Activated T-cell treated with anti-CD3 and anti-CD28 coated beads, Interleukin-2, amount 50 U/mL, for 72 hours (primary cell): ENCODE data around the gene SASH1. TPM values are rescaled to one million over a fixed set of nuclear protein-coding genes. Genes with fewer than 3 reads are reported as not detected.

Experiments used
- ATAC-seq, 2 donors: fragments of 150-1000 bp; cut with Tn5 transposase; replicated peaks in 1 of 2; 2 replicates each; pipeline ENCODE4 v1.10.0; 2021; ENCODE audit warnings: moderate library complexity in 2 of 2, mild to moderate bottlenecking in 1 of 2
- DNase-seq, 2 donors: peaks; one replicate each; pipeline ENCODE4 v3.0.0; 2021 to 2022; ENCODE audit warnings: mixed read lengths in 1 of 2
- H3K27ac Mint-ChIP-seq: one replicate; pipeline ENCODE4 v1.8.0; 2022; ENCODE audit warnings: mild to moderate bottlenecking, moderate library complexity, mixed read lengths
- H3K27me3 Mint-ChIP-seq: one replicate; pipeline ENCODE4 v1.8.0; 2022; ENCODE audit warnings: low read depth, mixed read lengths
- H3K36me3 Mint-ChIP-seq, 2 donors: one replicate each; pipeline ENCODE4 v1.8.0; 2022; ENCODE audit warnings: mixed read lengths in 2 of 2, mild to moderate bottlenecking in 1 of 2; ENCODE audit not compliant: insufficient read depth in 2 of 2
- H3K4me1 Mint-ChIP-seq: one replicate; pipeline ENCODE4 v1.8.0; 2022; ENCODE audit warnings: low read depth, mixed read lengths
- H3K4me3 Mint-ChIP-seq, 2 donors: one replicate each; pipeline ENCODE4 v1.8.0; 2022; ENCODE audit warnings: mild to moderate bottlenecking in 2 of 2, mixed read lengths in 2 of 2, moderate library complexity in 2 of 2
- H3K9me3 Mint-ChIP-seq, 2 donors: one replicate each; pipeline ENCODE4 v1.8.0; 2022; ENCODE audit warnings: mixed read lengths in 2 of 2
- total RNA-seq, 2 donors: library from RNA; stranded (reverse); gene quantifications; one replicate each; pipeline ENCODE4 v1.2.3, GENCODE V29; 2022

SASH1 gene
- total RNA-seq, 2 donors from 2014 or later: 0.91 to 3.5 TPM

- no peaks in the 10 kb centered on the region for H3K36me3 Mint-ChIP-seq
- H3K9me3 Mint-ChIP-seq: no peaks in the 10 kb centered on the region
- peaks cover 13% of the 10 kb centered on the region for H3K27me3 Mint-ChIP-seq
- DNase-seq (no peak), ATAC-seq (no peak)
- H3K27ac Mint-ChIP-seq: no peak overlapping the region
- H3K4me3 Mint-ChIP-seq: no peak overlapping the region
- no peaks in the 10 kb centered on the region for H3K4me1 Mint-ChIP-seq
Measured at GRCh38 chr6:148516217-148516616, 173.6 kb downstream of the SASH1 start.

DNA sequence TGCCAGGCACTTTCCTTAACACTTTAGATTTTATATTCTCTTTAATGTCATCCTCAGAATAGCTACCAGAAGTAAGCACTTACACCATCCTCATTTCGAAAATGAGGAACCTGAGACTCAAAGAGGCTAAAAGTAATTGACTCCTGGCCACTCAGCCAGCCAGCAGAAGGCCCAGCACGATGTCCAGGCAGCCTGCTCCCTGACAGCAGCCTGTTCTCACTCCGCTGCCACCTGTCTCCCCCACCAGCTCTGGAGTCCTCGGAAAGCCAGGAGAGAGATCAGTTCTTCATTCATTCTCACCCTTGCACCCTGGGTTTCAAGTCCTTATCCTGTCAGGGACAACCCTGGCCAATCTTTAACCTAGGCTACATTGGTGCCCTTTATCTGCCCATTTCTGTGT is 174.0 kb downstream of the SASH1 start:
- ATAC-seq: no peak
- no peak overlapping the region for H3K27ac Mint-ChIP-seq
- no peaks in the 10 kb centered on the region for H3K9me3 Mint-ChIP-seq
- DNase-seq: no peak
- H3K4me1 Mint-ChIP-seq: no peaks in the 10 kb centered on the region
- H3K27me3 Mint-ChIP-seq: peaks cover 13% of the 10 kb centered on the region
- no peak overlapping the region for H3K4me3 Mint-ChIP-seq
- no peaks in the 10 kb centered on the region for H3K36me3 Mint-ChIP-seq

- no peaks in the 10 kb centered on the region for H3K36me3 Mint-ChIP-seq
- H3K9me3 Mint-ChIP-seq: no peaks in the 10 kb centered on the region
- peaks cover 13% of the 10 kb centered on the region for H3K27me3 Mint-ChIP-seq
- DNase-seq (no peak), ATAC-seq (no peak)
- H3K4me1 Mint-ChIP-seq: no peaks in the 10 kb centered on the region
- no peak overlapping the region for H3K27ac Mint-ChIP-seq
- H3K4me3 Mint-ChIP-seq: no peak overlapping the region
Measured at GRCh38 chr6:148517470-148517869, 174.8 kb downstream of the SASH1 start.

- no peak for ATAC-seq
- Mint-ChIP-seq H3K4me1 (no peaks in the 10 kb centered on the region), H3K36me3 (no peaks in the 10 kb centered on the region), H3K27ac (no peak overlapping the region), H3K9me3 (no peaks in the 10 kb centered on the region), H3K27me3 (peaks cover 6% of the 10 kb centered on the region), H3K4me3 (no peak overlapping the region)
- DNase-seq: no peak
Measured at GRCh38 chr6:148518511-148519156, 176.0 kb downstream of the SASH1 start.

DNA sequence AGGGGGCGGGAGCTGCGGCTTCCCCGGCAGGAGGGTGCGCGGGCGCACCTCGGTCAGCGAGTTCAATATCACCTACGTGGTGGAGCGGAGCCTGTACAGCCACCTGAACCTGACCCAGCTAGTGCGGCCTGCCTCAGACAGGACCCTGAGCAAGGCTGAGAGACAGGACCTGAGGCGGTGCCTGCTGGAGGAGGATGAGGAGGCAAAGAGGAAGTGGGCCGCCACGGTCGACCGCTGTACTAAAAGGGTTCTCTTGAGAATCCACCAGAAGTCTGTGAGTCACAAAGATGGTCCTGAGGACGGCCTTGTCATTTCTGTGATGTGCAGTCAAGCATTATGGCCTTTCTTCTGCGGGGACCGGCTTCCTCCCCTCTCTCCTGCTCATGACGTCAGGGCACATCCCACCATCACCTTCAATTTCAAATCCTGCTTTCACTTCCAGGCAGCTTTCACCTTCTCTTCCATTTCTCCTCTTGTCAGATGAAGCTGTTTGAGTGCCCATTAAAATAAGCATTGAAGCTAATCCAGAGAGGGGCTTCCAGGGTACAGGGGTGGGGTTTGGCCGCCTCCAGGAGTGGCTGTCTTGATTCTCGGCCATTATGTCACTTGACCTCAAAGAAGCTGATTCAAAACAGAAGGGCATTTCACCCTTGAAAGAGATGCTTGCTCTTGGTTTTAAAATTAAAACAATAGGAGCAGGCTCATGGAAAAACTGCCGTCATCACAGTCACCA is 177.6 kb downstream of the SASH1 start:
- Mint-ChIP-seq H3K27ac (no peak overlapping the region), H3K9me3 (no peaks in the 10 kb centered on the region), H3K4me3 (no peak overlapping the region), H3K4me1 (peaks cover 7% of the 10 kb centered on the region), H3K36me3 (no peaks in the 10 kb centered on the region), H3K27me3 (no peaks in the 10 kb centered on the region)
- ATAC-seq (no peak), DNase-seq (no peak)

DNA sequence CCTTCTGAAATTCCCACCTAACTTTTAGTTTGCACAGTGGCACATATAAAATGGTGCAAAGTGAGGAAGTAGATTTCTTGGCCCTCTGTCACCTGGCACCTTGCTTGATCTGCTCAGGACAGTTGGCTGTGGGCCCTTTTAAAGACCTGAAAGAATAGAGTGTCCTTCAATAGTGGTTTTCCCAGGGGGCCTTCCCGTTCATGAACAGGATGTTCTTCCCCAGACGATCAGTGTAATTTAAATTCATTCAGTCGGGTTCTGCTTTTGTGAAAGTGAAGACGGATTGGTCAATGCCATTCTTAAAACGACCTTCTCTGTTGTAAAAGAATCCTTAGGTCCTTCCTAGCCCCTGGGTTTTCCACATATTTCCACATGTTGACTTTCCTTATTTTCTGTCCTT is 178.5 kb downstream of the SASH1 start:
- peaks cover 11% of the 10 kb centered on the region for H3K4me1 Mint-ChIP-seq
- DNase-seq (no peak), ATAC-seq (no peak)
- no peaks in the 10 kb centered on the region for H3K36me3 Mint-ChIP-seq
- H3K4me3 Mint-ChIP-seq: peak overlapping the region in 1 of 2 donors; percentile 79
- no peaks in the 10 kb centered on the region for H3K27me3 Mint-ChIP-seq
- no peaks in the 10 kb centered on the region for H3K9me3 Mint-ChIP-seq
- peak overlapping the region; percentile 86 for H3K27ac Mint-ChIP-seq

DNA sequence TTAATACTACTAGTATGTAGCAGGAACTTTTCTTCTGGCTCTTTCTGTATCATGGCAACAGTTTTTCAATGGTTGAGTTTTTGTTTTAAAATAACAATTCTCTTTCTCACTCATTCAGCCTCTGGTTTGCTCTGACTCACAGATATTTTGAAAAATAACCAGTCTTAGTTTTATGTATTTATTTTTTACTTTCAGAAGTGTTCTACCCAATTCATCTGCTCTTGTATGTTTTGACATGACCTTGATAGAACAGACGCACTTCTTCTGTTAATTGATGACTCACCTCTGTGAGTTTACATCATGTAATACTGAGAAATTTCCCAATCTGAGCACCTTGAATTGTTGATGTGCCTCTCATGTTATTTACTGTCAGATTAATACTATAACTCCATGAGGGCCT is 178.9 kb downstream of the SASH1 start:
- DNase-seq (no peak), ATAC-seq (peak; percentile 39 to 43)
- Mint-ChIP-seq H3K4me3 (peak overlapping the region in 1 of 2 donors; percentile 79), H3K27ac (peak overlapping the region; percentile 86), H3K9me3 (no peaks in the 10 kb centered on the region), H3K36me3 (no peaks in the 10 kb centered on the region), H3K27me3 (no peaks in the 10 kb centered on the region), H3K4me1 (peaks cover 11% of the 10 kb centered on the region)

GRCh38 chr6:148523048-148523447 is 180.4 kb downstream of the SASH1 start:
- Mint-ChIP-seq H3K9me3 (no peaks in the 10 kb centered on the region), H3K27me3 (no peaks in the 10 kb centered on the region), H3K4me3 (no peak overlapping the region), H3K36me3 (no peaks in the 10 kb centered on the region), H3K27ac (no peak overlapping the region), H3K4me1 (peaks cover 11% of the 10 kb centered on the region)
- ATAC-seq (no peak), DNase-seq (no peak)

- Mint-ChIP-seq H3K4me3 (no peak overlapping the region), H3K27me3 (no peaks in the 10 kb centered on the region), H3K27ac (no peak overlapping the region), H3K36me3 (no peaks in the 10 kb centered on the region), H3K9me3 (no peaks in the 10 kb centered on the region), H3K4me1 (peaks cover 11% of the 10 kb centered on the region)
- no peak for DNase-seq
- no peak for ATAC-seq
Measured at GRCh38 chr6:148523551-148523950, 180.9 kb downstream of the SASH1 start.

GRCh38 chr6:148524471-148524882 is 181.8 kb downstream of the SASH1 start:
- peaks cover 11% of the 10 kb centered on the region for H3K4me1 Mint-ChIP-seq
- ATAC-seq (peak; percentile 54 to 55), DNase-seq (peak in 1 of 2 donors; percentile 14)
- peak overlapping the region; percentile 91 for H3K27ac Mint-ChIP-seq
- H3K4me3 Mint-ChIP-seq: peak overlapping the region in 1 of 2 donors; percentile 72
- no peaks in the 10 kb centered on the region for H3K27me3 Mint-ChIP-seq
- no peaks in the 10 kb centered on the region for H3K9me3 Mint-ChIP-seq
- H3K36me3 Mint-ChIP-seq: no peaks in the 10 kb centered on the region

GRCh38 chr6:148524976-148525375 is 182.3 kb downstream of the SASH1 start:
- DNase-seq (peak; percentile 7 to 42), ATAC-seq (peak; percentile 62 to 74)
- H3K4me1 Mint-ChIP-seq: peaks cover 11% of the 10 kb centered on the region
- no peaks in the 10 kb centered on the region for H3K36me3 Mint-ChIP-seq
- peak overlapping the region; percentile 17 to 72 for H3K4me3 Mint-ChIP-seq
- H3K9me3 Mint-ChIP-seq: no peaks in the 10 kb centered on the region
- H3K27me3 Mint-ChIP-seq: no peaks in the 10 kb centered on the region
- peak overlapping the region; percentile 91 for H3K27ac Mint-ChIP-seq

DNA sequence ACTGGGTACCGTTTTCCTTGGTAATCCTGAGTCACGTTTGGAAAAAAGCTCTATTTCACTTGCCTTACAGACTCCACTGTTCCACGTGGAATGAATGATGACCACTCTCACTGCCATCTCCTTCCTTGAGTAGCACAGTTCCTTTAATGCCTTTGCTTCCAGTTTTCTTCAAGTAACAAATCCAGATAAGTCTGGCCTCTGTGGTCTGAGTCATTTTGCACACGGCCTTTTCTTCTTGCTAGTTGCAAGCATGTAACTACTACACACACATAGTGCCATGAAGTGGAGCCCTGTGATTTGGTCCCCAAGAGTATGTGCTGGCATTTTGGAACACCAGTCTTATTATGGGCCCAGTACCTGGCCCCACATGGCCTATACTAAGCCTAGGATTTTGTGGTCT is 182.8 kb downstream of the SASH1 start:
- DNase-seq (peak in 1 of 2 donors; percentile 19), ATAC-seq (peak; percentile 16 to 30)
- no peaks in the 10 kb centered on the region for H3K27me3 Mint-ChIP-seq
- no peaks in the 10 kb centered on the region for H3K9me3 Mint-ChIP-seq
- peaks cover 11% of the 10 kb centered on the region for H3K4me1 Mint-ChIP-seq
- no peaks in the 10 kb centered on the region for H3K36me3 Mint-ChIP-seq
- H3K4me3 Mint-ChIP-seq: peak overlapping the region in 1 of 2 donors; percentile 72
- peak overlapping the region; percentile 91 for H3K27ac Mint-ChIP-seq

- Mint-ChIP-seq H3K27me3 (peaks cover under 1% of the 10 kb centered on the region), H3K36me3 (no peaks in the 10 kb centered on the region), H3K4me1 (peaks cover 11% of the 10 kb centered on the region), H3K4me3 (no peak overlapping the region), H3K27ac (no peak overlapping the region), H3K9me3 (no peaks in the 10 kb centered on the region)
- no peak for ATAC-seq
- DNase-seq: no peak
Measured at GRCh38 chr6:148526145-148526544, 183.5 kb downstream of the SASH1 start.
